Gastroesophageal sphincter (tissue), 4 donors: ENCODE results near the gene MAP3K14. TPM values are rescaled to one million over a fixed set of nuclear protein-coding genes. Genes with fewer than 3 reads are reported as not detected.
A peak's percentile ranks its signal among the peaks of the same experiment; 100 is the strongest.

Source experiments
- ATAC-seq: fragments of 150-250 bp; one replicate; pipeline ENCODE4 v1.9.1; 2016; ENCODE audit warnings: mild to moderate bottlenecking, moderate library complexity
- H3K27ac ChIP-seq, 4 donors: fragments of 200-600 bp; sonication (generic) in 3 of 4; 1 replicate in 3 of 4; 2 replicates in 1 of 4; pipeline ENCODE4 v1.5.1; 2016 to 2019
- H3K27me3 ChIP-seq: fragments of 200-600 bp; sonication (generic); one replicate; pipeline ENCODE4 v1.5.1; 2019
- H3K36me3 ChIP-seq, 2 donors: fragments of 200-600 bp; sonication (generic); one replicate each; pipeline ENCODE4 v1.5.1; 2019; ENCODE audit warnings: control low read depth in 1 of 2
- H3K4me1 ChIP-seq, 3 donors: fragments of 200-600 bp; sonication (generic); 1 replicate in 2 of 3; 2 replicates in 1 of 3; pipeline ENCODE4 v1.5.1; 2016 to 2019; ENCODE audit warnings: control low read depth in 2 of 3
- H3K4me3 ChIP-seq, 2 donors: fragments of 200-600 bp; sonication (generic); one replicate each; pipeline ENCODE4 v1.5.1; 2019; ENCODE audit warnings: mild to moderate bottlenecking in 1 of 2, moderate library complexity in 1 of 2
- H3K9me3 ChIP-seq, 3 donors: fragments of 200-600 bp; sonication (generic); one replicate each; pipeline ENCODE4 v1.5.1; 2017 to 2019; ENCODE audit warnings: control low read depth in 2 of 3
- CTCF ChIP-seq, 4 experiments: fragments of 200-600 bp in 2 of 4; fragments of 450-650 bp in 2 of 4; sonication (generic) in 1 of 4; IDR thresholded peaks; one replicate each; pipeline ENCODE4 v1.5.1; 2017 to 2019; ENCODE audit warnings: antibody characterized with exemption in 4 of 4, mild to moderate bottlenecking in 2 of 4, moderate library complexity in 2 of 4
- EP300 ChIP-seq: sonication (generic); formaldehyde crosslinking; IDR thresholded peaks from one replicate; pipeline ENCODE4 v1.6.1; 2017; ENCODE audit warnings: antibody characterized with exemption, mild to moderate bottlenecking
- POLR2A ChIP-seq, 2 donors: fragments of 450-650 bp; IDR thresholded peaks; one replicate each; pipeline ENCODE4 v1.6.1; 2017; ENCODE audit warnings: antibody characterized with exemption in 2 of 2, mild to moderate bottlenecking in 2 of 2, moderate library complexity in 1 of 2
- POLR2AphosphoS5 ChIP-seq: sonication (generic); formaldehyde crosslinking; IDR thresholded peaks from one replicate; pipeline ENCODE4 v1.6.1; 2017; ENCODE audit warnings: antibody characterized with exemption
- WGBS, 2 donors: methylation state at CpG; one replicate each; pipeline ENCODE4 v1.1.5; 2018; ENCODE audit warnings: low coverage in 1 of 2; 5-methylcytosine and 5-hydroxymethylcytosine counted together
- total RNA-seq, 4 donors: library from RNA; depleted of rRNA; stranded (reverse); fragments of >200 nt; gene quantifications; one replicate each; pipeline ENCODE4 v1.1.0, GENCODE V29; 2016

MAP3K14 gene
- total RNA-seq, 4 donors from 2014 or later = 8.5 to 17.5 (median 13.5) TPM

GRCh38 chr17:45310380-45311324, 6.2 kb downstream of the MAP3K14 start:
- peaks cover 0 to 6% of the 10 kb centered on the region in 2 donors for H3K36me3 ChIP-seq
- peak overlapping the region; percentile 60 to 98 (median 96) for H3K27ac ChIP-seq
- WGBS, 2 donors = 8 to 33% methylated on average over 1 to 3 of the region's 3 CpGs
- H3K27me3 ChIP-seq = no peaks in the 10 kb centered on the region
- ATAC-seq = no peak
- peaks cover 45 to 100% (median 85%) of the 10 kb centered on the region in 3 donors for H3K4me1 ChIP-seq
- TF ChIP-seq CTCF (IDR thresholded peaks at IDR 0.05) = no peak
- no peak overlapping the region for H3K4me3 ChIP-seq
- H3K9me3 ChIP-seq = no peaks in the 10 kb centered on the region

- no peak for ATAC-seq
- Histone ChIP-seq H3K27ac (peak overlapping the region in 3 of 4 donors; percentile 81 to 98 (median 96)), H3K9me3 (no peaks in the 10 kb centered on the region), H3K4me1 (peaks cover 45 to 99% (median 89%) of the 10 kb centered on the region in 3 donors), H3K4me3 (no peak overlapping the region), H3K27me3 (no peaks in the 10 kb centered on the region), H3K36me3 (peaks cover 0 to 6% of the 10 kb centered on the region in 2 donors)
- no CpG with 5 or more reads among the region's 4 CpGs for WGBS, 2 donors
- no peak for TF ChIP-seq EP300
- no peak for TF ChIP-seq CTCF (IDR thresholded peaks at IDR 0.05)
- no peak for TF ChIP-seq POLR2AphosphoS5
- no peak for TF ChIP-seq POLR2A (IDR thresholded peaks at IDR 0.05)
Observed at GRCh38 chr17:45309400-45309799, 7.4 kb downstream of the MAP3K14 start.

GRCh38 chr17:45308840-45309239, 8.0 kb downstream of the MAP3K14 start:
- Histone ChIP-seq H3K4me1 (peaks cover 45 to 98% (median 84%) of the 10 kb centered on the region in 3 donors), H3K9me3 (no peaks in the 10 kb centered on the region), H3K27ac (peak overlapping the region; percentile 81 to 98 (median 93)), H3K27me3 (no peaks in the 10 kb centered on the region), H3K4me3 (no peak overlapping the region), H3K36me3 (peaks cover 0 to 6% of the 10 kb centered on the region in 2 donors)
- WGBS, 2 donors = 83% methylated on average over 1 of the region's 5 CpGs; no CpG with 5 or more reads in 1 of the 2 donors
- no peak for ATAC-seq
- no peak for TF ChIP-seq CTCF (IDR thresholded peaks at IDR 0.05)
- TF ChIP-seq POLR2A (IDR thresholded peaks at IDR 0.05) = no peak
- TF ChIP-seq EP300 = no peak
- TF ChIP-seq POLR2AphosphoS5 = no peak

- whole genome bisulfite sequencing, 2 donors = 29 to 48% methylated on average over 3 to 6 of the region's 6 CpGs
- no peak for TF ChIP-seq POLR2A (IDR thresholded peaks at IDR 0.05)
- TF ChIP-seq CTCF (IDR thresholded peaks at IDR 0.05) = no peak
- TF ChIP-seq EP300 = no peak
- H3K4me1 ChIP-seq = peaks cover 40 to 98% (median 83%) of the 10 kb centered on the region in 3 donors
- peaks cover 0 to 6% of the 10 kb centered on the region in 2 donors for H3K36me3 ChIP-seq
- H3K9me3 ChIP-seq = no peaks in the 10 kb centered on the region
- H3K27ac ChIP-seq = peak overlapping the region; percentile 81 to 98 (median 93)
- ATAC-seq = no peak
- H3K4me3 ChIP-seq = no peak overlapping the region
- H3K27me3 ChIP-seq = no peaks in the 10 kb centered on the region
Observed at GRCh38 chr17:45308016-45308365, 8.8 kb downstream of the MAP3K14 start.
